ENCODE data around the gene CD84.
"Not testable (repeated sequence)": the region's sequence is repeated elsewhere in the genome, so short reads cannot be mapped to it uniquely, and the experiment has no call there.

The CD84 gene

GRCh38 chr1:160608941-160609340 is 29.6 kb upstream of the CD84 start:
- no peak for DNase-seq

GRCh38 chr1:160608514-160608913 is 29.2 kb upstream of the CD84 start:
- no peak for DNase-seq

- DNase-seq = no peak
Measured at GRCh38 chr1:160608057-160608456, 28.8 kb upstream of the CD84 start.

- no peak for DNase-seq
Measured at GRCh38 chr1:160607672-160608032, 28.4 kb upstream of the CD84 start.

GRCh38 chr1:160607011-160607671 is 27.8 kb upstream of the CD84 start:
- peak; percentile 38 to 54 for DNase-seq

GRCh38 chr1:160606611-160607010 is 27.3 kb upstream of the CD84 start:
- no peak for DNase-seq

- DNase-seq = no peak
Measured at GRCh38 chr1:160605792-160606479, 26.6 kb upstream of the CD84 start.

GRCh38 chr1:160605205-160605604 is 25.9 kb upstream of the CD84 start:
- DNase-seq = no peak

- DNase-seq = no peak
Measured at GRCh38 chr1:160597705-160598104, 18.4 kb upstream of the CD84 start.

GRCh38 chr1:160597051-160597450 is 17.8 kb upstream of the CD84 start:
- no peak for DNase-seq

GRCh38 chr1:160590488-160590887 is 11.2 kb upstream of the CD84 start:
- no peak for DNase-seq

- DNase-seq = no peak
Measured at GRCh38 chr1:160588468-160588867, 9.2 kb upstream of the CD84 start.

- no peak for DNase-seq
Measured at GRCh38 chr1:160584784-160585183, 5.5 kb upstream of the CD84 start.

- DNase-seq = not testable (repeated sequence)
Measured at GRCh38 chr1:160582976-160583375, 3.7 kb upstream of the CD84 start.

- no peak for DNase-seq
Measured at GRCh38 chr1:160581961-160582360, 2.7 kb upstream of the CD84 start.

GRCh38 chr1:160580221-160580812 is 1.0 kb upstream of the CD84 start:
- DNase-seq = no peak

- no peak for DNase-seq
Measured at GRCh38 chr1:160578525-160579191, 638 bp downstream of the CD84 start.

- no peak for DNase-seq
Measured at GRCh38 chr1:160578175-160578524, 1.1 kb downstream of the CD84 start.

GRCh38 chr1:160577671-160578070 is 1.6 kb downstream of the CD84 start:
- DNase-seq = no peak

GRCh38 chr1:160576884-160577283 is 2.4 kb downstream of the CD84 start:
- DNase-seq = no peak

- DNase-seq = no peak
Measured at GRCh38 chr1:160576390-160576789, 2.9 kb downstream of the CD84 start.

GRCh38 chr1:160575112-160575664 is 4.1 kb downstream of the CD84 start:
- DNase-seq = no peak

GRCh38 chr1:160570840-160571239 is 8.5 kb downstream of the CD84 start:
- no peak for DNase-seq

GRCh38 chr1:160569806-160570205 is 9.5 kb downstream of the CD84 start:
- no peak for DNase-seq

Measured in SHP77 (cell line).